DOHH2 (cell line): ENCODE results near the gene COPS8.

ENCODE experiments used
- EZH2phosphoT487 ChIP-seq: fragments of 200-600 bp; sonication (generic); IDR thresholded peaks from 2 replicates; pipeline ENCODE4 v1.6.1; 2017; ENCODE audit warnings: borderline replicate concordance, mild to moderate bottlenecking, antibody characterized with exemption, low read length, moderate library complexity, mixed read lengths
- TF ChIP-seq, protein P1 (sequence below): fragments of 200-600 bp; sonication (generic); IDR thresholded peaks from one replicate; pipeline ENCODE4 v1.5.1; 2014; ENCODE audit warnings: antibody characterized with exemption, mild to moderate bottlenecking, low read depth, low read length; ENCODE audit not compliant: poor library complexity, severe bottlenecking

DNA sequence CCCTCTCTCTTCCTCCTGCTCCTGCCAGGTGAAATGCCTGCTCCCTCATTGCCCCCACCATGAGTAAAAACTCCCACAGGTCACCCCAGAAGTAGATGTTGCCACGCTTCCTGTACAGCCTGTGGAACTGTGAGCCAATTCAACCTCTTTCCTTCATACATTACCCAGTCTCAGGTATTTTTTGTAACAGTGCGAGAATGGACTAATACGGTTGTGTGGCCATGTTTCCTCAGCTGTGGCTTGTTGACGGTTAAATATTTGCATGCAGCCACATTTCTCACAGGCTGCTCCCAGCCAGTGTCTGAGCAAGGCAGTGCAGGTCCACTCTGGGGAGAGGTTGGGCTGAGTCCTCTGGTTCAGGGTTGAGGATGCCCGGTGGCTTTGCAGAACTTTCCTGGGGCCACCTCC, 27.8 kb upstream of the COPS8 start:
- TF ChIP-seq, protein P1, sequence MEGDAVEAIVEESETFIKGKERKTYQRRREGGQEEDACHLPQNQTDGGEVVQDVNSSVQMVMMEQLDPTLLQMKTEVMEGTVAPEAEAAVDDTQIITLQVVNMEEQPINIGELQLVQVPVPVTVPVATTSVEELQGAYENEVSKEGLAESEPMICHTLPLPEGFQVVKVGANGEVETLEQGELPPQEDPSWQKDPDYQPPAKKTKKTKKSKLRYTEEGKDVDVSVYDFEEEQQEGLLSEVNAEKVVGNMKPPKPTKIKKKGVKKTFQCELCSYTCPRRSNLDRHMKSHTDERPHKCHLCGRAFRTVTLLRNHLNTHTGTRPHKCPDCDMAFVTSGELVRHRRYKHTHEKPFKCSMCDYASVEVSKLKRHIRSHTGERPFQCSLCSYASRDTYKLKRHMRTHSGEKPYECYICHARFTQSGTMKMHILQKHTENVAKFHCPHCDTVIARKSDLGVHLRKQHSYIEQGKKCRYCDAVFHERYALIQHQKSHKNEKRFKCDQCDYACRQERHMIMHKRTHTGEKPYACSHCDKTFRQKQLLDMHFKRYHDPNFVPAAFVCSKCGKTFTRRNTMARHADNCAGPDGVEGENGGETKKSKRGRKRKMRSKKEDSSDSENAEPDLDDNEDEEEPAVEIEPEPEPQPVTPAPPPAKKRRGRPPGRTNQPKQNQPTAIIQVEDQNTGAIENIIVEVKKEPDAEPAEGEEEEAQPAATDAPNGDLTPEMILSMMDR: no peak
- TF ChIP-seq EZH2phosphoT487: no peak
